K562 (cell line): ENCODE measurements around the gene FBXO44. TPM values are rescaled to one million over a fixed set of nuclear protein-coding genes. Genes with fewer than 3 reads are reported as not detected.

ENCODE experiments used
- ATAC-seq: fragments of 200-7000 bp; cut with Tn5 transposase; 3 replicates; pipeline ENCODE4 v1.9.1; 2020; ENCODE audit warnings: moderate library complexity
- BruUV-seq: library from RNA; stranded (reverse); fragments of 400-500 nt; replicated peaks from 2 replicates; lab custom pipeline; 2021; lab: Mats Ljungman, UMichigan
- CTCF ChIA-PET: fragments of 300-600 bp; formaldehyde crosslinking; extraction: SDS; loops from one replicate; lab custom pipeline; 2021; ENCODE audit warnings: low intra/inter-chr PET ratio; lab: Yijun Ruan, JAX
- POLR2A ChIA-PET: fragments of 300-600, 350-650 bp; sonication (Branson Sonifier 250); formaldehyde crosslinking; extraction: SDS; loops from one replicate; lab custom pipeline; 2021; ENCODE audit warnings: antibody characterized with exemption, inconsistent platforms; lab: Yijun Ruan, JAX
- DNase-seq, 4 experiments: peaks; one replicate each; pipeline versions ENCODE4 v3.0.0 to v3.0.0-alpha.2; 2011 to 2018; ENCODE audit warnings: low spot score in 3 of 4, mixed read lengths in 3 of 4; ENCODE audit errors: extremely low read depth in 1 of 4
- FAIRE-seq: peaks from 2 replicates; lab custom pipeline; 2011; peaks lifted over from hg19 to GRCh38; lab: Jason Lieb, UNC
- H2AFZ ChIP-seq: 2 replicates; pipeline ENCODE4 v1.6.0; 2011; ENCODE audit warnings: low read depth, low read length, control low read depth, inconsistent platforms
- H3K27ac ChIP-seq: fragments of 200-600 bp; 3 replicates; pipeline ENCODE4 v1.8.0; 2011; ENCODE audit warnings: low read depth, mild to moderate bottlenecking, control low read depth, inconsistent platforms, low read length, moderate library complexity, mixed read lengths; ENCODE audit errors: extremely low read depth
- H3K27me3 ChIP-seq, 2 experiments: fragments of 300-600 bp in 1 of 2; 2 replicates in 1 of 2; 3 replicates in 1 of 2; pipeline versions ENCODE4 v1.6.0 to v1.8.0; 2011; ENCODE audit warnings: inconsistent platforms in 2 of 2, low read length in 2 of 2, mild to moderate bottlenecking in 1 of 2, mixed read lengths in 1 of 2, moderate library complexity in 1 of 2; ENCODE audit not compliant: control insufficient read depth in 2 of 2, insufficient read depth in 2 of 2
- H3K36me3 ChIP-seq: fragments of 300-600 bp; 3 replicates; pipeline ENCODE4 v1.8.0; 2011; ENCODE audit warnings: mild to moderate bottlenecking, low read length, inconsistent platforms; ENCODE audit not compliant: control insufficient read depth, insufficient read depth
- H3K4me1 ChIP-seq, 2 experiments: fragments of 200-600 bp in 1 of 2; replicated peaks in 1 of 2; 2 replicates in 1 of 2; 3 replicates in 1 of 2; pipeline versions ENCODE4 v1.5.1 to v1.8.0; 2011; ENCODE audit warnings: inconsistent platforms in 2 of 2, low read length in 2 of 2, mild to moderate bottlenecking in 1 of 2, mixed read lengths in 1 of 2, moderate library complexity in 1 of 2; ENCODE audit not compliant: control insufficient read depth in 2 of 2, insufficient read depth in 2 of 2
- H3K4me2 ChIP-seq: 2 replicates; pipeline ENCODE4 v1.6.1; 2011; ENCODE audit warnings: low read length, control low read depth, inconsistent platforms, mixed read lengths; ENCODE audit not compliant: insufficient read depth
- H3K4me3 ChIP-seq: fragments of 200-600 bp; sonication (generic), shearing (Covaris generic); 2 replicates; pipeline ENCODE4 v1.5.1; 2016; ENCODE audit warnings: control low read depth, inconsistent platforms
- H3K79me2 ChIP-seq: fragments of 200-600 bp; 3 replicates; pipeline ENCODE4 v1.8.0; 2011; ENCODE audit warnings: low read length, inconsistent platforms; ENCODE audit not compliant: control insufficient read depth, insufficient read depth
- H3K9ac ChIP-seq, 2 experiments: 2 replicates each; pipeline versions ENCODE4 v1.6.0 to v1.6.1; 2011; ENCODE audit warnings: low read depth in 2 of 2, low read length in 2 of 2, control low read depth in 1 of 2, inconsistent platforms in 1 of 2, mild to moderate bottlenecking in 1 of 2, mixed read lengths in 1 of 2; ENCODE audit not compliant: insufficient read depth in 1 of 2
- H3K9me1 ChIP-seq: one replicate; pipeline ENCODE4 v1.6.0; 2011; ENCODE audit warnings: inconsistent platforms, mild to moderate bottlenecking, low read length, moderate library complexity; ENCODE audit not compliant: control insufficient read depth, insufficient read depth
- H3K9me3 ChIP-seq: replicated peaks from 2 replicates; pipeline ENCODE4 v1.5.1; 2011; ENCODE audit warnings: low read depth, low read length, inconsistent platforms; ENCODE audit not compliant: control insufficient read depth, insufficient read depth
- H4K20me1 ChIP-seq: replicated peaks from 2 replicates; pipeline ENCODE4 v1.6.1; 2011; ENCODE audit warnings: low read length, inconsistent platforms, mixed read lengths; ENCODE audit not compliant: control insufficient read depth, insufficient read depth
- RAD51 ChIP-seq: fragments of 450-650 bp; IDR thresholded peaks from 2 replicates; pipeline ENCODE4 v1.7.1; 2016; ENCODE audit warnings: low read depth, mild to moderate bottlenecking, borderline replicate concordance
- RBM25 ChIP-seq: fragments of 200-400 bp; formaldehyde crosslinking; IDR thresholded peaks from 2 replicates; pipeline ENCODE4 v1.6.1; 2018; ENCODE audit warnings: low read length, low read depth, moderate library complexity; ENCODE audit not compliant: severe bottlenecking
- TFE3 ChIP-seq: fragments of 450-650 bp; formaldehyde crosslinking; IDR thresholded peaks from 2 replicates; pipeline ENCODE4 v1.4.0; 2020; ENCODE audit warnings: mild to moderate bottlenecking, mixed read lengths
- USF1 ChIP-seq: sonication (generic); formaldehyde crosslinking; IDR thresholded peaks from 2 replicates; pipeline ENCODE4 v1.9.0; 2022; ENCODE audit warnings: mild to moderate bottlenecking, missing genetic modification reagents
- XRCC4 ChIP-seq: IDR thresholded peaks from one replicate; pipeline ENCODE4 v1.6.1; 2011; ENCODE audit not compliant: insufficient read depth, insufficient read length; ENCODE audit errors: extremely low read depth
- ZBTB2 ChIP-seq: fragments of 450-650 bp; IDR thresholded peaks from 2 replicates; pipeline ENCODE4 v1.6.1; 2016; ENCODE audit warnings: antibody characterized with exemption
- ZNF175 ChIP-seq: fragments of 200-800 bp; sonication (Bioruptor generic); IDR thresholded peaks from 2 replicates; pipeline ENCODE4 v1.6.1; 2016; ENCODE audit warnings: low read depth, mild to moderate bottlenecking, missing genetic modification characterization, missing compliant biosample characterization
- WGBS: fragments of 100-300 bp; shearing (Covaris generic); methylation state at CpG from one replicate; pipeline ENCODE4 v1.1.6; 2016; ENCODE audit warnings: low coverage, mixed read lengths; ENCODE audit not compliant: insufficient coverage; ENCODE audit errors: missing lambda C conversion rate; 5-methylcytosine and 5-hydroxymethylcytosine counted together
- in situ Hi-C: fragments of 300-500 bp; cut with MboI; formaldehyde crosslinking; loops from 4 replicates; pipeline ENCODE4 v1.15.0; 2018; ENCODE audit warnings: inconsistent platforms, mixed read lengths
- intact Hi-C: fragments of 100-400 bp; cut with micrococcal nuclease; formaldehyde crosslinking; loops from 2 replicates; pipeline ENCODE4 v1.14.2; 2022
- polyA plus RNA-seq, 8 experiments: library from polyadenylated mRNA; depleted of rRNA in 4 of 8; stranded (reverse) in 5 of 8; unstranded in 3 of 8; fragments of >200 nt; fragmentation: Nextera tagmentation in 2 of 8; fragmentation: Illumina TruSeq in 1 of 8; extraction: Ambion mirVana in 2 of 8; extraction: Trizol in 1 of 8; gene quantifications; 2 replicates each; pipeline versions ENCODE4 v1.2.1 to v1.2.3, GENCODE V29; 2011 to 2014; ENCODE audit warnings: inconsistent platforms in 1 of 8, missing spikeins in 1 of 8
- total RNA-seq, 7 experiments: library from RNA; depleted of rRNA in 6 of 7; stranded (reverse); fragments of >200 nt in 6 of 7; fragmentation: Illumina TruSeq in 2 of 7; extraction: Trizol in 2 of 7; gene quantifications; 2 replicates each; pipeline versions ENCODE4 v1.2.1 to v1.2.3, GENCODE V29; 2011 to 2021; ENCODE audit warnings: low replicate concordance in 1 of 7
- TF ChIP-seq, protein P1 (sequence below): sonication (generic); formaldehyde crosslinking; IDR thresholded peaks from 2 replicates; pipeline ENCODE4 v1.5.0; 2020; ENCODE audit warnings: missing genetic modification reagents

FBXO44 gene
- total and polyA plus RNA-seq, 9 of the 15 experiments (the other 6 are each of a cell fraction or from before 2014, with no cell fraction given) = 0.69 to 20.9 (median 6.7) TPM

GRCh38 chr1:11617741-11618140 lies 36.9 kb upstream of the FBXO44 start:
- DNase-seq (no peak), ATAC-seq (no peak), FAIRE-seq (no peak)
- H2AFZ ChIP-seq = no peak overlapping the region
- no peaks in the 10 kb centered on the region for H3K9me1 ChIP-seq
- H4K20me1 ChIP-seq = peaks cover 21% of the 10 kb centered on the region
- no peak for TF ChIP-seq XRCC4
- peak; percentile 54 for TF ChIP-seq RBM25
- no TSS peak for BruUV-seq
- WGBS = 3% methylated on average over 2 of the region's 2 CpGs
- no peaks in the 10 kb centered on the region for H3K36me3 ChIP-seq
- H3K79me2 ChIP-seq = no peaks in the 10 kb centered on the region
- no peak overlapping the region for H3K4me2 ChIP-seq
- H3K4me1 ChIP-seq = no peaks in the 10 kb centered on the region; a peak in 2 of 5 replicates
- peaks cover 22 to 70% of the 10 kb centered on the region in 2 experiments; a peak in 4 of 5 replicates for H3K27me3 ChIP-seq
- intact Hi-C loops (no loop called here), in situ Hi-C loops (no loop called here)
- H3K9ac ChIP-seq = no peak overlapping the region
- ChIA-PET CTCF (no interaction called here), POLR2A (interaction anchor here (0.5 to 0.6 kb wide), 2 partner anchors 78 to 480 kb away, joined by 3 to 6 read pairs; no protein-coding TSS in a partner anchor)
- H3K4me3 ChIP-seq = no peak overlapping the region
- no peaks in the 10 kb centered on the region for H3K9me3 ChIP-seq
- no peak overlapping the region for H3K27ac ChIP-seq

DNA sequence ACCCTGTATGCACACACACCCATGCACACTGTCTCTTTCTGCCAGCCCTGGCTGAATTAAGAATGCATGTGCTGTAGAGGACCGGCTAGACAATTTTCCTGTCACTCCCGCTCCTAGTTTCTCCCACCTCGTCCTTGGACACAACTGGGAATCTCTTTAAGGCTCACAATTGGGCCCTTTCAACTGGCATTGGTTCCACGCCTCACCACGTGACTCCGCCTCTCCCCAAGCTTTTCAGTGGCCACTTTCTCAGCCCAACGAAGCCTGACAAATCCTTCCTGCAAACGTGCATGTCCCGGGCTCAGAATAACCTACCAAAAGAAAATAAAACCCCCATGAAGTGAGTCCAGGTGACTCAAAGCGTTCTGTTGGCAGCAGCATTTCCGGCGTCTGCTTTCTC lies 34.3 kb upstream of the FBXO44 start:
- DNase-seq (no peak), FAIRE-seq (no peak), ATAC-seq (no peak)
- H2AFZ ChIP-seq = no peak overlapping the region
- H3K4me2 ChIP-seq = no peak overlapping the region
- peaks cover 28 to 78% of the 10 kb centered on the region in 2 experiments for H3K27me3 ChIP-seq
- H3K9me3 ChIP-seq = no peaks in the 10 kb centered on the region
- in situ Hi-C loops = no loop called here
- H3K4me1 ChIP-seq = no peaks in the 10 kb centered on the region; a peak in 1 of 5 replicates
- no peak overlapping the region for H3K9ac ChIP-seq
- H4K20me1 ChIP-seq = peaks cover 21% of the 10 kb centered on the region
- H3K27ac ChIP-seq = no peak overlapping the region
- no peak overlapping the region for H3K4me3 ChIP-seq
- ChIA-PET POLR2A (no interaction called here), CTCF (no interaction called here)
- H3K36me3 ChIP-seq = no peaks in the 10 kb centered on the region
- 2% methylated on average over 12 of the region's 12 CpGs for WGBS
- no TSS peak for BruUV-seq
- intact Hi-C loops = no loop called here
- no peaks in the 10 kb centered on the region for H3K79me2 ChIP-seq
- no peaks in the 10 kb centered on the region for H3K9me1 ChIP-seq
- TF ChIP-seq ZBTB2 = no peak
- TF ChIP-seq ZNF175 (CRISPR knock-in tag) = no peak
- peak; percentile 28; the same call in 1 of the 2 replicates for TF ChIP-seq TFE3 (CRISPR knock-in tag)
- TF ChIP-seq, protein P1, sequence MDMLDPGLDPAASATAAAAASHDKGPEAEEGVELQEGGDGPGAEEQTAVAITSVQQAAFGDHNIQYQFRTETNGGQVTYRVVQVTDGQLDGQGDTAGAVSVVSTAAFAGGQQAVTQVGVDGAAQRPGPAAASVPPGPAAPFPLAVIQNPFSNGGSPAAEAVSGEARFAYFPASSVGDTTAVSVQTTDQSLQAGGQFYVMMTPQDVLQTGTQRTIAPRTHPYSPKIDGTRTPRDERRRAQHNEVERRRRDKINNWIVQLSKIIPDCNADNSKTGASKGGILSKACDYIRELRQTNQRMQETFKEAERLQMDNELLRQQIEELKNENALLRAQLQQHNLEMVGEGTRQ (CRISPR knock-in tag) = peak; percentile 38; the same call in 1 of the 2 replicates
- TF ChIP-seq USF1 (CRISPR knock-in tag) = peak; percentile 58
- TF ChIP-seq RAD51 = peak; percentile 33; the same call in 1 of the 2 replicates
